ENCODE data around the gene FOXJ1.

Gene FOXJ1

DNA sequence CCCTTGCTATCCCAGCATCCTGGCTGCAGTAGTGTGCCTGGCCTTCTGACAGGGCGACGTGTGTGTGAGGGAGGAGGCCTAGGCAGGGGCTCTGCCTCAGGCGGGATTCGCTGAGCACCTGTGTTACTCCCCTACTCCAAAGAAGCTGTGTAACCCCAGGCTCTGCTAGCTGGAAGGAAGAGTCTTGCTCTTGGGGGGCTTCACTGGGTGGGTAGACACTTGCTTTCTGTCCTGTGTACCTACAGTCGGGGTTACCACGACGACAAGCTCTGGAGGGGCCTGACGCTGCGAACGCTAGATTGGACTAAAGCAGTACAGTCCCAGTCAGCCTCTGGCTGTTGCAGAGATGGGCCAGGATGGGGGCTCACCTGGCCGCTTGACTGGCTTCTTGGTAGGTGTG, 47.0 kb downstream of the FOXJ1 start:
- Histone ChIP-seq H3K27ac (replicated peaks) (no peak overlapping the region), H3K27me3 (ENCODE audit: insufficient read depth, poor library complexity, severe bottlenecking) (no peaks in the 10 kb centered on the region), H3K4me3 (replicated peaks; ENCODE audit: insufficient read depth, low read length) (no peak overlapping the region)
- no peak for TF ChIP-seq SPI1 (IDR thresholded peaks at IDR 0.05; ENCODE audit: borderline replicate concordance, low read depth)
- TF ChIP-seq GABPA (IDR thresholded peaks at IDR 0.05; ENCODE audit: low read depth) = no peak
- TF ChIP-seq, protein P1, sequence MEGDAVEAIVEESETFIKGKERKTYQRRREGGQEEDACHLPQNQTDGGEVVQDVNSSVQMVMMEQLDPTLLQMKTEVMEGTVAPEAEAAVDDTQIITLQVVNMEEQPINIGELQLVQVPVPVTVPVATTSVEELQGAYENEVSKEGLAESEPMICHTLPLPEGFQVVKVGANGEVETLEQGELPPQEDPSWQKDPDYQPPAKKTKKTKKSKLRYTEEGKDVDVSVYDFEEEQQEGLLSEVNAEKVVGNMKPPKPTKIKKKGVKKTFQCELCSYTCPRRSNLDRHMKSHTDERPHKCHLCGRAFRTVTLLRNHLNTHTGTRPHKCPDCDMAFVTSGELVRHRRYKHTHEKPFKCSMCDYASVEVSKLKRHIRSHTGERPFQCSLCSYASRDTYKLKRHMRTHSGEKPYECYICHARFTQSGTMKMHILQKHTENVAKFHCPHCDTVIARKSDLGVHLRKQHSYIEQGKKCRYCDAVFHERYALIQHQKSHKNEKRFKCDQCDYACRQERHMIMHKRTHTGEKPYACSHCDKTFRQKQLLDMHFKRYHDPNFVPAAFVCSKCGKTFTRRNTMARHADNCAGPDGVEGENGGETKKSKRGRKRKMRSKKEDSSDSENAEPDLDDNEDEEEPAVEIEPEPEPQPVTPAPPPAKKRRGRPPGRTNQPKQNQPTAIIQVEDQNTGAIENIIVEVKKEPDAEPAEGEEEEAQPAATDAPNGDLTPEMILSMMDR (IDR thresholded peaks at IDR 0.05; ENCODE audit: insufficient read depth, low read length) = no peak
- TF ChIP-seq, protein P2, sequence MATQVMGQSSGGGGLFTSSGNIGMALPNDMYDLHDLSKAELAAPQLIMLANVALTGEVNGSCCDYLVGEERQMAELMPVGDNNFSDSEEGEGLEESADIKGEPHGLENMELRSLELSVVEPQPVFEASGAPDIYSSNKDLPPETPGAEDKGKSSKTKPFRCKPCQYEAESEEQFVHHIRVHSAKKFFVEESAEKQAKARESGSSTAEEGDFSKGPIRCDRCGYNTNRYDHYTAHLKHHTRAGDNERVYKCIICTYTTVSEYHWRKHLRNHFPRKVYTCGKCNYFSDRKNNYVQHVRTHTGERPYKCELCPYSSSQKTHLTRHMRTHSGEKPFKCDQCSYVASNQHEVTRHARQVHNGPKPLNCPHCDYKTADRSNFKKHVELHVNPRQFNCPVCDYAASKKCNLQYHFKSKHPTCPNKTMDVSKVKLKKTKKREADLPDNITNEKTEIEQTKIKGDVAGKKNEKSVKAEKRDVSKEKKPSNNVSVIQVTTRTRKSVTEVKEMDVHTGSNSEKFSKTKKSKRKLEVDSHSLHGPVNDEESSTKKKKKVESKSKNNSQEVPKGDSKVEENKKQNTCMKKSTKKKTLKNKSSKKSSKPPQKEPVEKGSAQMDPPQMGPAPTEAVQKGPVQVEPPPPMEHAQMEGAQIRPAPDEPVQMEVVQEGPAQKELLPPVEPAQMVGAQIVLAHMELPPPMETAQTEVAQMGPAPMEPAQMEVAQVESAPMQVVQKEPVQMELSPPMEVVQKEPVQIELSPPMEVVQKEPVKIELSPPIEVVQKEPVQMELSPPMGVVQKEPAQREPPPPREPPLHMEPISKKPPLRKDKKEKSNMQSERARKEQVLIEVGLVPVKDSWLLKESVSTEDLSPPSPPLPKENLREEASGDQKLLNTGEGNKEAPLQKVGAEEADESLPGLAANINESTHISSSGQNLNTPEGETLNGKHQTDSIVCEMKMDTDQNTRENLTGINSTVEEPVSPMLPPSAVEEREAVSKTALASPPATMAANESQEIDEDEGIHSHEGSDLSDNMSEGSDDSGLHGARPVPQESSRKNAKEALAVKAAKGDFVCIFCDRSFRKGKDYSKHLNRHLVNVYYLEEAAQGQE (IDR thresholded peaks at IDR 0.05; ENCODE audit: insufficient replicate concordance, low read depth) = no peak
- TF ChIP-seq POLR2AphosphoS5 (IDR thresholded peaks at IDR 0.05; ENCODE audit: low read depth) = no peak
- DNase-seq (ENCODE audit: low read depth in 1 of 2, low spot score in 1 of 2) = no peak

DNA sequence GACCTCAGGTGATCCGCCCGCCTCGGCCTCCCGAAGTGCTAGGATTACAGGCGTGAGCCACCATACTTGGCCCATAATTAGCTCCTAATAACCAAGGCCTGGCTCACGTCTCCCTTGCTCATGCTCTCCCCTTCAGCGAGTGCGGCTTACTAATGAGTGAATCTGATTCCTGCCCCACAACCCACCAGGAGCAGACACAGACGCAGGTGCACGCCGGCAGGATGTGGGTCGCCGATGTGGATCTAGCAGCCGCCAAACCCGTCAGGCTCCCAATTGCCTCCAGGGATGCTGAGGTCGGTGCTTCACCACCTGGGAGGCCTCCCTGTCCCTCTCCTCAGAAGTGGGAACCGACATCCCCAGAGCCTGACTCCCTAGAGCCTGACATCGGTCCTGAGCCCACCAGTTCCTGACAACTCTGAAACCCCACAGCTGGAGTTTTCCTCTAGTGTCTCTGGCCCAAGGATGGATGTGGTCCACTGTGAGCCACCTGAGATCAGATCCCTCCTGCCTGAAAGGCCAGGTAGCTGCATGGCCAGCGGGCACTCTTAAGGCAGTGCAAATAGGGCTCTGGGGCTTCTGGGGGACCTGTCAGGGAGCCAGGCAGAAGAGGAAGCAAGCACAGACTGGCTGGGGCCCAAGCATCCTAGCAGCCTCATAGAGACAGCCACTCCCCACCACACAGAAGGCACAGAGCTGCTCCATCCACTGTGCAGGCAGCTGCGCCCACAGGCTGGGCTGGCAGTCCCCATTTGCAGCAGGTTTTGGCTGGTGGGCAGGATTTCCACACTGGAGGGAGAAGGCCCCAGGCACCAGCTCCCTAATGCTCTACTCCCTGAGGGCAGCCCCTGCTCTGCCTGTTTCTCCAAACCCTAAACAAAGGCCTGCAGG, 48.3 kb downstream of the FOXJ1 start:
- H3K27me3 ChIP-seq (ENCODE audit: insufficient read depth, poor library complexity, severe bottlenecking) = no peaks in the 10 kb centered on the region
- no peak for TF ChIP-seq POLR2AphosphoS5 (IDR thresholded peaks at IDR 0.05; ENCODE audit: low read depth)
- TF ChIP-seq SPI1 (IDR thresholded peaks at IDR 0.05; ENCODE audit: borderline replicate concordance, low read depth) = no peak
- TF ChIP-seq GABPA (IDR thresholded peaks at IDR 0.05; ENCODE audit: low read depth) = no peak
- TF ChIP-seq, protein P2 (IDR thresholded peaks at IDR 0.05; ENCODE audit: insufficient replicate concordance, low read depth) = no peak
- TF ChIP-seq, protein P1 (IDR thresholded peaks at IDR 0.05; ENCODE audit: insufficient read depth, low read length) = no peak
- DNase-seq (ENCODE audit: low read depth in 1 of 2, low spot score in 1 of 2) = no peak
- no peak overlapping the region for H3K4me3 ChIP-seq (replicated peaks; ENCODE audit: insufficient read depth, low read length)
- H3K27ac ChIP-seq (replicated peaks) = no peak overlapping the region

DNA sequence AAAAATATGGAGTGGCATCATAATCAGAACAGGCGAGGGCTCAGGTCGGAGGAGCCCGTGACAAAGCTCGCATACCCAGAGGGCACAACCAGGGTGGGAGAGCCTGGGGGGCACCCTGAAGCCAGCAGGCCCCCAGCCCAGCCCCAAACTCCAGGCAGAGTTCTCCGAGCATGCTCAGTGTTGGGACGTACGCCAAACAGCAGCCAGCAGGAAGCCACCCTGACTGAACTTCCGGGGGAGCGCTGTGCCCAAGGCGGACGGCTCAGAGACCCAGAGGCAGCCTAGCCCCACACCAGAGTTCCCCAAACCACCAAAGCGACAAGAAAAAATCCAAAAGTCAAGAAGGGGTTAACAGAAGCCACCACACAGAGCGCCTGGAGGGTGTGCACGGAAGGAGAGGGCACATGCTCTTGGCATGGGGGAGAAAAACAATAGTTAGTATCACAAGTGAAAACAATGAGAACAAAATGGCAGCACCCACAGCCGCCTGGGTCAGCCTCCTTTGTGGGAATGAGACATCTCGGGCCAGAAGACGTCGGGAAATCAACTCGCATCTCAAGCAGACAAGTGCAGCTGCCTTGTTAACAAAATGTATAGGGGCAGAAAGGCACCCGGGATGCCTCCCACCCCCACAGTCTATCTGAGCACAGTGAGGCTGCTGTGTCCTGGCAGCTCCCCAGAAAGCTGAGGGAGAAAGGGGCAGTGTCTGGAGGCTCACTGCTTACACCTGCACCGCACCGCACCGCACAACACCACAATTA, 49.3 kb downstream of the FOXJ1 start:
- TF ChIP-seq, protein P1 (IDR thresholded peaks at IDR 0.05; ENCODE audit: insufficient read depth, low read length) = no peak
- TF ChIP-seq GABPA (IDR thresholded peaks at IDR 0.05; ENCODE audit: low read depth) (no peak), SPI1 (IDR thresholded peaks at IDR 0.05; ENCODE audit: borderline replicate concordance, low read depth) (no peak), POLR2AphosphoS5 (IDR thresholded peaks at IDR 0.05; ENCODE audit: low read depth) (no peak)
- TF ChIP-seq, protein P2 (IDR thresholded peaks at IDR 0.05; ENCODE audit: insufficient replicate concordance, low read depth) = no peak
- Histone ChIP-seq H3K27ac (replicated peaks) (no peak overlapping the region), H3K4me3 (replicated peaks; ENCODE audit: insufficient read depth, low read length) (no peak overlapping the region), H3K27me3 (ENCODE audit: insufficient read depth, poor library complexity, severe bottlenecking) (no peaks in the 10 kb centered on the region)
- DNase-seq (ENCODE audit: low read depth in 1 of 2, low spot score in 1 of 2) = no peak

Data from HL-60 (cell line).